PC-9 (cell line): ENCODE results near the gene NOM1.

Experiments
- EZH2 ChIP-seq: fragments of 200-600 bp; sonication (generic); IDR thresholded peaks from 2 replicates; pipeline ENCODE4 v1.8.0; 2017; ENCODE audit warnings: antibody characterized with exemption, low read depth
- TF ChIP-seq, protein P1 (sequence below): fragments of 200-600 bp; sonication (generic); conservative IDR thresholded peaks from 2 replicates; pipeline ENCODE4 v1.6.1; 2017; ENCODE audit warnings: mixed run types, antibody characterized with exemption, mild to moderate bottlenecking, moderate library complexity

GRCh38 chr7:156941393-156942182 lies 7.9 kb upstream of the NOM1 start:
- TF ChIP-seq, protein P1, sequence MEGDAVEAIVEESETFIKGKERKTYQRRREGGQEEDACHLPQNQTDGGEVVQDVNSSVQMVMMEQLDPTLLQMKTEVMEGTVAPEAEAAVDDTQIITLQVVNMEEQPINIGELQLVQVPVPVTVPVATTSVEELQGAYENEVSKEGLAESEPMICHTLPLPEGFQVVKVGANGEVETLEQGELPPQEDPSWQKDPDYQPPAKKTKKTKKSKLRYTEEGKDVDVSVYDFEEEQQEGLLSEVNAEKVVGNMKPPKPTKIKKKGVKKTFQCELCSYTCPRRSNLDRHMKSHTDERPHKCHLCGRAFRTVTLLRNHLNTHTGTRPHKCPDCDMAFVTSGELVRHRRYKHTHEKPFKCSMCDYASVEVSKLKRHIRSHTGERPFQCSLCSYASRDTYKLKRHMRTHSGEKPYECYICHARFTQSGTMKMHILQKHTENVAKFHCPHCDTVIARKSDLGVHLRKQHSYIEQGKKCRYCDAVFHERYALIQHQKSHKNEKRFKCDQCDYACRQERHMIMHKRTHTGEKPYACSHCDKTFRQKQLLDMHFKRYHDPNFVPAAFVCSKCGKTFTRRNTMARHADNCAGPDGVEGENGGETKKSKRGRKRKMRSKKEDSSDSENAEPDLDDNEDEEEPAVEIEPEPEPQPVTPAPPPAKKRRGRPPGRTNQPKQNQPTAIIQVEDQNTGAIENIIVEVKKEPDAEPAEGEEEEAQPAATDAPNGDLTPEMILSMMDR = no peak
- no peak for TF ChIP-seq EZH2
